Measurements from ENCODE around the gene CRACR2A.

Gene CRACR2A

GRCh38 chr12:3655328-3655900 lies 97.5 kb downstream of the CRACR2A start:
- peak in 1 of 2 experiments; percentile 12 for DNase-seq (ENCODE audit: low read depth in 1 of 2, low spot score in 1 of 2)
- no peak overlapping the region for H3K27ac ChIP-seq (replicated peaks)
- H3K4me3 ChIP-seq (replicated peaks; ENCODE audit: insufficient read depth, low read length) = no peak overlapping the region
- no peaks in the 10 kb centered on the region for H3K27me3 ChIP-seq (ENCODE audit: insufficient read depth, poor library complexity, severe bottlenecking)
- TF ChIP-seq GABPA (IDR thresholded peaks at IDR 0.05; ENCODE audit: low read depth) (no peak), POLR2AphosphoS5 (IDR thresholded peaks at IDR 0.05; ENCODE audit: low read depth) (no peak), SPI1 (IDR thresholded peaks at IDR 0.05; ENCODE audit: borderline replicate concordance, low read depth) (no peak)
- TF ChIP-seq, protein P1, sequence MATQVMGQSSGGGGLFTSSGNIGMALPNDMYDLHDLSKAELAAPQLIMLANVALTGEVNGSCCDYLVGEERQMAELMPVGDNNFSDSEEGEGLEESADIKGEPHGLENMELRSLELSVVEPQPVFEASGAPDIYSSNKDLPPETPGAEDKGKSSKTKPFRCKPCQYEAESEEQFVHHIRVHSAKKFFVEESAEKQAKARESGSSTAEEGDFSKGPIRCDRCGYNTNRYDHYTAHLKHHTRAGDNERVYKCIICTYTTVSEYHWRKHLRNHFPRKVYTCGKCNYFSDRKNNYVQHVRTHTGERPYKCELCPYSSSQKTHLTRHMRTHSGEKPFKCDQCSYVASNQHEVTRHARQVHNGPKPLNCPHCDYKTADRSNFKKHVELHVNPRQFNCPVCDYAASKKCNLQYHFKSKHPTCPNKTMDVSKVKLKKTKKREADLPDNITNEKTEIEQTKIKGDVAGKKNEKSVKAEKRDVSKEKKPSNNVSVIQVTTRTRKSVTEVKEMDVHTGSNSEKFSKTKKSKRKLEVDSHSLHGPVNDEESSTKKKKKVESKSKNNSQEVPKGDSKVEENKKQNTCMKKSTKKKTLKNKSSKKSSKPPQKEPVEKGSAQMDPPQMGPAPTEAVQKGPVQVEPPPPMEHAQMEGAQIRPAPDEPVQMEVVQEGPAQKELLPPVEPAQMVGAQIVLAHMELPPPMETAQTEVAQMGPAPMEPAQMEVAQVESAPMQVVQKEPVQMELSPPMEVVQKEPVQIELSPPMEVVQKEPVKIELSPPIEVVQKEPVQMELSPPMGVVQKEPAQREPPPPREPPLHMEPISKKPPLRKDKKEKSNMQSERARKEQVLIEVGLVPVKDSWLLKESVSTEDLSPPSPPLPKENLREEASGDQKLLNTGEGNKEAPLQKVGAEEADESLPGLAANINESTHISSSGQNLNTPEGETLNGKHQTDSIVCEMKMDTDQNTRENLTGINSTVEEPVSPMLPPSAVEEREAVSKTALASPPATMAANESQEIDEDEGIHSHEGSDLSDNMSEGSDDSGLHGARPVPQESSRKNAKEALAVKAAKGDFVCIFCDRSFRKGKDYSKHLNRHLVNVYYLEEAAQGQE (IDR thresholded peaks at IDR 0.05; ENCODE audit: insufficient replicate concordance, low read depth) = no peak
- TF ChIP-seq, protein P2, sequence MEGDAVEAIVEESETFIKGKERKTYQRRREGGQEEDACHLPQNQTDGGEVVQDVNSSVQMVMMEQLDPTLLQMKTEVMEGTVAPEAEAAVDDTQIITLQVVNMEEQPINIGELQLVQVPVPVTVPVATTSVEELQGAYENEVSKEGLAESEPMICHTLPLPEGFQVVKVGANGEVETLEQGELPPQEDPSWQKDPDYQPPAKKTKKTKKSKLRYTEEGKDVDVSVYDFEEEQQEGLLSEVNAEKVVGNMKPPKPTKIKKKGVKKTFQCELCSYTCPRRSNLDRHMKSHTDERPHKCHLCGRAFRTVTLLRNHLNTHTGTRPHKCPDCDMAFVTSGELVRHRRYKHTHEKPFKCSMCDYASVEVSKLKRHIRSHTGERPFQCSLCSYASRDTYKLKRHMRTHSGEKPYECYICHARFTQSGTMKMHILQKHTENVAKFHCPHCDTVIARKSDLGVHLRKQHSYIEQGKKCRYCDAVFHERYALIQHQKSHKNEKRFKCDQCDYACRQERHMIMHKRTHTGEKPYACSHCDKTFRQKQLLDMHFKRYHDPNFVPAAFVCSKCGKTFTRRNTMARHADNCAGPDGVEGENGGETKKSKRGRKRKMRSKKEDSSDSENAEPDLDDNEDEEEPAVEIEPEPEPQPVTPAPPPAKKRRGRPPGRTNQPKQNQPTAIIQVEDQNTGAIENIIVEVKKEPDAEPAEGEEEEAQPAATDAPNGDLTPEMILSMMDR (IDR thresholded peaks at IDR 0.05; ENCODE audit: insufficient read depth, low read length) = no peak

- Histone ChIP-seq H3K4me3 (replicated peaks; ENCODE audit: insufficient read depth, low read length) (no peak overlapping the region), H3K27me3 (ENCODE audit: insufficient read depth, poor library complexity, severe bottlenecking) (no peaks in the 10 kb centered on the region), H3K27ac (replicated peaks) (no peak overlapping the region)
- no peak for TF ChIP-seq POLR2AphosphoS5 (IDR thresholded peaks at IDR 0.05; ENCODE audit: low read depth)
- TF ChIP-seq, protein P2 (IDR thresholded peaks at IDR 0.05; ENCODE audit: insufficient read depth, low read length) = no peak
- TF ChIP-seq, protein P1 (IDR thresholded peaks at IDR 0.05; ENCODE audit: insufficient replicate concordance, low read depth) = no peak
- DNase-seq (ENCODE audit: low read depth in 1 of 2, low spot score in 1 of 2) = no peak
Measured at GRCh38 chr12:3651585-3652424, 101.1 kb downstream of the CRACR2A start.

DNA sequence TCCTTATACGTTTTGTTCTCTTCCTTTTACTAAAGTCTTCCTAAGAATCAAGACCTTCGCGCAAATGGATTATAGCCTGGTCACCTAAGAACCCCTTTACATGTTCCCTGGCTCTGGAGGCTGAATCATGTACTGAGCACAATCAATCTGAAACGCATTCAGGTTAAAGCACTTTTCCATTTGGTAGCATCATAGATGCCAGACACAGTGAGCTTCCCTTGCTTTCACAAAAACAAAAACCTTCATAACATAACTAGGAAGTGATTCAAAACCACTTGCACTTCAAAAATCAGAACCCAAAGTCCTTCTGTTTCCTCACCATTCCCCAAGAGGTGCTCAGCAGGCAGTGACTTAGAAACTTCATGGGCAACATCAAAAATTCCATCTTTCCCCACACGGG lies 105.4 kb downstream of the CRACR2A start:
- Histone ChIP-seq H3K27me3 (ENCODE audit: insufficient read depth, poor library complexity, severe bottlenecking) (no peaks in the 10 kb centered on the region), H3K4me3 (replicated peaks; ENCODE audit: insufficient read depth, low read length) (no peak overlapping the region), H3K27ac (replicated peaks) (no peak overlapping the region)
- TF ChIP-seq SPI1 (IDR thresholded peaks at IDR 0.05; ENCODE audit: borderline replicate concordance, low read depth) (no peak), POLR2AphosphoS5 (IDR thresholded peaks at IDR 0.05; ENCODE audit: low read depth) (no peak), GABPA (IDR thresholded peaks at IDR 0.05; ENCODE audit: low read depth) (no peak)
- TF ChIP-seq, protein P1 (IDR thresholded peaks at IDR 0.05; ENCODE audit: insufficient replicate concordance, low read depth) = no peak
- TF ChIP-seq, protein P2 (IDR thresholded peaks at IDR 0.05; ENCODE audit: insufficient read depth, low read length) = no peak
- no peak for DNase-seq (ENCODE audit: low read depth in 1 of 2, low spot score in 1 of 2)
